ENCODE measurements around the gene SNX5. TPM values are rescaled to one million over a fixed set of nuclear protein-coding genes. Genes with fewer than 3 reads are reported as not detected.

Gene SNX5
- total and polyA plus RNA-seq, 2 of the 13 experiments (the other 11 are each of a cell fraction or from before 2014, with no cell fraction given), result 664 to 1,040 TPM

DNA sequence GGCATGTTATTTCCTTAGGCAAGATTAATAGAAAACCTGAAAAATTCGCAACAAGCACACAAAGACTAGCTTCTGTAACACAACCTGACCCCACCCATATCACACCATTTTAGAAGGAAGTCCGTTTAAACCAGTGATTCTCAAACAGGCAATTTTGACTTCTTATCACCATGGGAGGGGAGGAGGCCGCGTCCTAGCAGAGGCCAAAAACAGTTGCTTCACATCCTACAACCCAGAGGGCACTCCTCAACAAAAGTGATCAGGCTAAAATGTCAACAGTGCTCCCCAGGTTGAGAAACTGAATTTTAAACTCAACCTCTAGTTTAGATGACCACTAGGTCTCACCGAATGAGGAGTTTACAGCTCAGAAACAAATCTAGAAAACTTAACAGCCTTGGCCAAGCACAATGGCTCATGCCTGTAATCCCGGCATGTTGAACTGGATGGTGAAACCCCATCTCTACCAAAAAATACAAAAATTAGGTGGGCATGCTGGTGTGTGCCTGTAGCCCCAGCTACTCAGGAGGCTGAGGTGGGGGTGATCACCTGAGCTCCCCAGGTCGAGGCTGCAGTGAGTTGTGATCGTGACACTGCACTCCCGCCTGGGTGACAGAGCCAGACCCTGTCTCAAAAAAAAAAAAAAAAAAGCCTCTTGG is 3.4 kb downstream of the SNX5 start (continued):
- TF ChIP-seq TOE1 (CRISPR knock-in tag; IDR thresholded peaks at IDR 0.05) (no peak), ZNF337 (CRISPR knock-in tag; IDR thresholded peaks at IDR 0.05; ENCODE audit: borderline replicate concordance, low read depth) (no peak), NONO (IDR thresholded peaks at IDR 0.05) (no peak), NONO (CRISPR knock-in tag; conservative IDR thresholded peaks at IDR 0.05) (peak; percentile 6; the same call in 1 of the 2 replicates), SMAD1 (CRISPR knock-in tag; IDR thresholded peaks at IDR 0.05; ENCODE audit: borderline replicate concordance, low read depth) (no peak), NCOA1 (CRISPR knock-in tag; IDR thresholded peaks at IDR 0.05) (no peak), ZNF670 (CRISPR knock-in tag; IDR thresholded peaks at IDR 0.05; ENCODE audit: borderline replicate concordance) (no peak), RNF2 (conservative IDR thresholded peaks at IDR 0.05; ENCODE audit: low read depth) (no peak), ZKSCAN1 (IDR thresholded peaks at IDR 0.05; ENCODE audit: low read length) (no peak), ZEB1 (IDR thresholded peaks at IDR 0.05; ENCODE audit: insufficient replicate concordance, low read depth) (no peak), NAIF1 (CRISPR knock-in tag; IDR thresholded peaks at IDR 0.05; ENCODE audit: borderline replicate concordance) (no peak)
- TF ChIP-seq, protein P1, sequence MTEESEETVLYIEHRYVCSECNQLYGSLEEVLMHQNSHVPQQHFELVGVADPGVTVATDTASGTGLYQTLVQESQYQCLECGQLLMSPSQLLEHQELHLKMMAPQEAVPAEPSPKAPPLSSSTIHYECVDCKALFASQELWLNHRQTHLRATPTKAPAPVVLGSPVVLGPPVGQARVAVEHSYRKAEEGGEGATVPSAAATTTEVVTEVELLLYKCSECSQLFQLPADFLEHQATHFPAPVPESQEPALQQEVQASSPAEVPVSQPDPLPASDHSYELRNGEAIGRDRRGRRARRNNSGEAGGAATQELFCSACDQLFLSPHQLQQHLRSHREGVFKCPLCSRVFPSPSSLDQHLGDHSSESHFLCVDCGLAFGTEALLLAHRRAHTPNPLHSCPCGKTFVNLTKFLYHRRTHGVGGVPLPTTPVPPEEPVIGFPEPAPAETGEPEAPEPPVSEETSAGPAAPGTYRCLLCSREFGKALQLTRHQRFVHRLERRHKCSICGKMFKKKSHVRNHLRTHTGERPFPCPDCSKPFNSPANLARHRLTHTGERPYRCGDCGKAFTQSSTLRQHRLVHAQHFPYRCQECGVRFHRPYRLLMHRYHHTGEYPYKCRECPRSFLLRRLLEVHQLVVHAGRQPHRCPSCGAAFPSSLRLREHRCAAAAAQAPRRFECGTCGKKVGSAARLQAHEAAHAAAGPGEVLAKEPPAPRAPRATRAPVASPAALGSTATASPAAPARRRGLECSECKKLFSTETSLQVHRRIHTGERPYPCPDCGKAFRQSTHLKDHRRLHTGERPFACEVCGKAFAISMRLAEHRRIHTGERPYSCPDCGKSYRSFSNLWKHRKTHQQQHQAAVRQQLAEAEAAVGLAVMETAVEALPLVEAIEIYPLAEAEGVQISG (CRISPR knock-in tag; IDR thresholded peaks at IDR 0.05), result peak; percentile 51; the same call in 1 of the 2 replicates
- TF ChIP-seq, protein P2, sequence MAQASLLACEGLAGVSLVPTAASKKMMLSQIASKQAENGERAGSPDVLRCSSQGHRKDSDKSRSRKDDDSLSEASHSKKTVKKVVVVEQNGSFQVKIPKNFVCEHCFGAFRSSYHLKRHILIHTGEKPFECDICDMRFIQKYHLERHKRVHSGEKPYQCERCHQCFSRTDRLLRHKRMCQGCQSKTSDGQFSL (CRISPR knock-in tag; IDR thresholded peaks at IDR 0.05), result peak; percentile 65; the same call in 1 of the 2 replicates
- TF ChIP-seq, protein P3, sequence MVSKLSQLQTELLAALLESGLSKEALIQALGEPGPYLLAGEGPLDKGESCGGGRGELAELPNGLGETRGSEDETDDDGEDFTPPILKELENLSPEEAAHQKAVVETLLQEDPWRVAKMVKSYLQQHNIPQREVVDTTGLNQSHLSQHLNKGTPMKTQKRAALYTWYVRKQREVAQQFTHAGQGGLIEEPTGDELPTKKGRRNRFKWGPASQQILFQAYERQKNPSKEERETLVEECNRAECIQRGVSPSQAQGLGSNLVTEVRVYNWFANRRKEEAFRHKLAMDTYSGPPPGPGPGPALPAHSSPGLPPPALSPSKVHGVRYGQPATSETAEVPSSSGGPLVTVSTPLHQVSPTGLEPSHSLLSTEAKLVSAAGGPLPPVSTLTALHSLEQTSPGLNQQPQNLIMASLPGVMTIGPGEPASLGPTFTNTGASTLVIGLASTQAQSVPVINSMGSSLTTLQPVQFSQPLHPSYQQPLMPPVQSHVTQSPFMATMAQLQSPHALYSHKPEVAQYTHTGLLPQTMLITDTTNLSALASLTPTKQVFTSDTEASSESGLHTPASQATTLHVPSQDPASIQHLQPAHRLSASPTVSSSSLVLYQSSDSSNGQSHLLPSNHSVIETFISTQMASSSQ (IDR thresholded peaks at IDR 0.05; ENCODE audit: low read depth), result no peak
- TF ChIP-seq, protein P3 (CRISPR knock-in tag; IDR thresholded peaks at IDR 0.05; ENCODE audit: borderline replicate concordance), result no peak
- TF ChIP-seq, protein P4, sequence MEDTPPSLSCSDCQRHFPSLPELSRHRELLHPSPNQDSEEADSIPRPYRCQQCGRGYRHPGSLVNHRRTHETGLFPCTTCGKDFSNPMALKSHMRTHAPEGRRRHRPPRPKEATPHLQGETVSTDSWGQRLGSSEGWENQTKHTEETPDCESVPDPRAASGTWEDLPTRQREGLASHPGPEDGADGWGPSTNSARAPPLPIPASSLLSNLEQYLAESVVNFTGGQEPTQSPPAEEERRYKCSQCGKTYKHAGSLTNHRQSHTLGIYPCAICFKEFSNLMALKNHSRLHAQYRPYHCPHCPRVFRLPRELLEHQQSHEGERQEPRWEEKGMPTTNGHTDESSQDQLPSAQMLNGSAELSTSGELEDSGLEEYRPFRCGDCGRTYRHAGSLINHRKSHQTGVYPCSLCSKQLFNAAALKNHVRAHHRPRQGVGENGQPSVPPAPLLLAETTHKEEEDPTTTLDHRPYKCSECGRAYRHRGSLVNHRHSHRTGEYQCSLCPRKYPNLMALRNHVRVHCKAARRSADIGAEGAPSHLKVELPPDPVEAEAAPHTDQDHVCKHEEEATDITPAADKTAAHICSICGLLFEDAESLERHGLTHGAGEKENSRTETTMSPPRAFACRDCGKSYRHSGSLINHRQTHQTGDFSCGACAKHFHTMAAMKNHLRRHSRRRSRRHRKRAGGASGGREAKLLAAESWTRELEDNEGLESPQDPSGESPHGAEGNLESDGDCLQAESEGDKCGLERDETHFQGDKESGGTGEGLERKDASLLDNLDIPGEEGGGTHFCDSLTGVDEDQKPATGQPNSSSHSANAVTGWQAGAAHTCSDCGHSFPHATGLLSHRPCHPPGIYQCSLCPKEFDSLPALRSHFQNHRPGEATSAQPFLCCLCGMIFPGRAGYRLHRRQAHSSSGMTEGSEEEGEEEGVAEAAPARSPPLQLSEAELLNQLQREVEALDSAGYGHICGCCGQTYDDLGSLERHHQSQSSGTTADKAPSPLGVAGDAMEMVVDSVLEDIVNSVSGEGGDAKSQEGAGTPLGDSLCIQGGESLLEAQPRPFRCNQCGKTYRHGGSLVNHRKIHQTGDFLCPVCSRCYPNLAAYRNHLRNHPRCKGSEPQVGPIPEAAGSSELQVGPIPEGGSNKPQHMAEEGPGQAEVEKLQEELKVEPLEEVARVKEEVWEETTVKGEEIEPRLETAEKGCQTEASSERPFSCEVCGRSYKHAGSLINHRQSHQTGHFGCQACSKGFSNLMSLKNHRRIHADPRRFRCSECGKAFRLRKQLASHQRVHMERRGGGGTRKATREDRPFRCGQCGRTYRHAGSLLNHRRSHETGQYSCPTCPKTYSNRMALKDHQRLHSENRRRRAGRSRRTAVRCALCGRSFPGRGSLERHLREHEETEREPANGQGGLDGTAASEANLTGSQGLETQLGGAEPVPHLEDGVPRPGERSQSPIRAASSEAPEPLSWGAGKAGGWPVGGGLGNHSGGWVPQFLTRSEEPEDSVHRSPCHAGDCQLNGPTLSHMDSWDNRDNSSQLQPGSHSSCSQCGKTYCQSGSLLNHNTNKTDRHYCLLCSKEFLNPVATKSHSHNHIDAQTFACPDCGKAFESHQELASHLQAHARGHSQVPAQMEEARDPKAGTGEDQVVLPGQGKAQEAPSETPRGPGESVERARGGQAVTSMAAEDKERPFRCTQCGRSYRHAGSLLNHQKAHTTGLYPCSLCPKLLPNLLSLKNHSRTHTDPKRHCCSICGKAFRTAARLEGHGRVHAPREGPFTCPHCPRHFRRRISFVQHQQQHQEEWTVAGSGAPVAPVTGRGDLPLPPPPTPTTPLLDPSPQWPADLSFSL (CRISPR knock-in tag; IDR thresholded peaks at IDR 0.05), result peak; percentile 15; the same call in 1 of the 2 replicates
